HG03108 (cell line): ENCODE results near the gene DAPK2.
A peak's percentile ranks its signal among the peaks of the same experiment; 100 is the strongest.
"Not testable (repeated sequence)": the region's sequence is repeated elsewhere in the genome, so short reads cannot be mapped to it uniquely, and the experiment has no call there.

ENCODE experiments used
- ATAC-seq: cut with Tn5 transposase; IDR thresholded peaks from one replicate; pipeline ENCODE4 v1.9.1; 2021; ENCODE audit warnings: moderate library complexity; ENCODE audit not compliant: unreplicated experiment

DAPK2 gene

DNA sequence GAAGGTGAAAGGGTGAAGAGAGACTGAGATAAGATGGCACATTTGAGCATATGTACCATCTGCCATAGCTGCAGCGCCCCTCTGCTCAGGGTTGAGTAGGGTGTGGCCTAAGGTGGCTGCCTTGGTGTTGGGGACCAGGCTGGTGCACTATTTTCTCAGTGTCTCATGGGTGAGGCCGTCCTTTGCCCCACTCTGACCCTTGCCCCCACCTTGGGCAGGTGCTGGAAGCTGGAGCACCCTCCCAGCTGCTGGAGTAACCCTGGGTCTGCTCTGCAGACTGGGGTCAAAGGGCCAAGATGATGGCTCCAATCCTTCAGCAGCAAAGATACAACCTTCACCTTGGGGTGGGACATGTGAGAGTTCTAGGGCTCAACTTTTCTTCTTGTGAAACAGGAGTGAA is 69.2 kb downstream of the DAPK2 start:
- ATAC-seq: no peak

DNA sequence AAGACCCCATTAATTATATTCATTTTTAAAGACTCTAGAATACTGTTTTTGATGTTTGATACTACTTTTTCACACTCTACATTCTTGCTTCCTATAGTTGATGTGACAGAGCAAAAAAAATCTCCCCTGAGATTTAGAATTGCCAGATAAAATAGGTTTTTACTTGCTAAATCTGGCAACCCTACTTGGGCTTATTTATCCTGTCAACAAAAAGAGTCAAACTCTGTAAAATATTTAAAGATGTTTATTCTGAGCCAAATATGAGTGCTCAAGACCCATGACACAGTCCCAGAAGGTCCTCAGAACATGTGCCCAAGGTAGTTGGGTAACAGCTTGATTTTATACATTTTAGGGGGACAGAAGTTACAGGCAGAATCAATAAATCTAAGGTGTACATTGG is 72.3 kb downstream of the DAPK2 start:
- ATAC-seq: no peak

DNA sequence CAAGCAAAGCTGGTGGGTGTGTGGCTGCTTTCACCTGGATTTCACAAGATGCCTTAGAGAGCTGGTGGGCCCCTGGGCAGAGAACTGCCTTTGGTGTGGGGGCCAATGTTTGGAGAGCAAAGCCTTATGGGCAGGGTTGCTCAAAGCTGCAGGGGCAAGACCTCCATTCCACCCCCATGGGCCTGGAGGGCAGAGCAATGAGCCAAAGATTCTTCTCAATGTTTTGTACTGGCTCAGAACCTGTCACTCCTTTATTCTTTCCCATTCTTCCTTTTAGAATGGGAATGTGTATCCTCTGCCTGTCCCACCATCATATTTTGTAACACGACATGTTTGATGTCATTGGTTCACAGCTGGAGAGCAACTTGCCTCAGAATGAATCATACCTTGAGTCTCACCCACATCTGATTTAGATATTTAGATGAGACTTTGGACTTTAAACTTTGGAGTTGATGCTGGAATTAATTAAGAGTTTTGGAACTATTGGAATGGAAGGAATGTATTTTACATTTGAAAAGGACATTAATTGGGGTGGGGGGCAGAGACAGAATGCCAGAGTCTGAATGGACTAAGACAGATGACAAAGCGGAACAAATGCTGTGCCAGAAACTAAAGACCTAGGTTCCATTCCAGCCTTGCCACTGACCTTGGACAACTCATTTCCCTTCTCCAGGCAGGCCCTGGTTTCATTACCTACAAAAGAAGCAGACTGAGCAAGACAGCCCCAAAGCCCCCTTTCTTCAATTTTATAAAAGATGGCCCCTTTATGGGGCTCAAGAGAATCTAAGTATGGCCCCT is 72.9 kb downstream of the DAPK2 start:
- no peak for ATAC-seq

DNA sequence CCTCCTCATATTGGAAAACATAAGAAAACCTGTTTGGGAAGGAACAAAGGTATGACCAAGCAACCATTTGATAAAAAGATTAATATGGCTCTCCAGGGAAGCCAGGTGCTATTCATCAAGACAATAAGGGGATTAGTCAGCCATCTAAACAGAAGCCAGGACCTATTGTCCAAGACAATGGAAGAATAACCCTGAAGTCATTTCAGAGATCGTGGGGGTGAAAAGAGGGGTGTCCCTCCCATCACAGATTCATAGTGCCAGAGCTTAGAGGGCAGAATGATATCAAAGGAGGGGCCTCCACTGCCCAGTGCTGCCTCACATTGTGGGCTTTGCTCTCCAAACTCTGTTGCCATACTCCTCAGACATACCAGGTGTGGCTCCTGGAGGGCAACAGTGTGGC is 73.5 kb downstream of the DAPK2 start:
- ATAC-seq: no peak

- no peak for ATAC-seq
Measured at GRCh38 chr15:63971904-63972303, 74.4 kb downstream of the DAPK2 start.

GRCh38 chr15:63971427-63971805 is 74.9 kb downstream of the DAPK2 start:
- ATAC-seq: no peak

DNA sequence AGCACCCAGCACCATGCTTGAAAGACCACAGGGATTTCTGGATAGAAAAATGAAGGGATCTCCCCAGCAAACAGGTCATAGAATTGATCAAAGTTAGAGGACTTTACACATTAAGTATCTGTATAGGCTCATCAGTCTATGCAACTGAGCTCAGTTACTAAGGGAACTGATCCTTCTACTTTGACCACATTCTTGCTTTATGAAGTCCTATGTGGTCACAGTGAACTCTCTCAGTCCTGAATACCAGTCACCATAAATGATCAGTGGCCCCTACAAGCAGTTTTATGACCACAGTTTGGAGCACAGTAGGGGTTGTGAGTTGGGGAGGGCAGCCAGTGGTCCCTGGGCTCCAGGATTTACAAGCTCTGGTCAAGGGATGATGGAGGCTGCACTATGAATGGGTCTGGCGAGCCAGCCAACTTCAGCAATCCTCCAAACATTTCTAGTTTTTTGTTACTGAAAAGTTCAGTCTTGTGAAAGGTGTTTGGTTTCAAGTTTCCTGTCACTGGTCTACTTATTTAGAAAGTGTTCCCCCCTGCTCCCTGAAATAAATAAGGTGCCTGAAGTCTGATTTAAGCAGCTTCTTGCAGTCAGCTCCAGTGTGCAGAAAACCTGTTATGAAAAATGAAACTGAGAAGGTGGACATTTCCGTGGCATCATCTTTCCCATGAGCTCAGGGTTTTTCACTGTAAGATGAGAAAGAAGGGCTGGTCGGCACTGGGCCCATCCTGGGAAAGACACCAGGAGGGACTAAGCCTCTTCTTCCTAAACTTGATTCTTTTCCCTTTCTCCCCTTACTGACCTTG is 75.5 kb downstream of the DAPK2 start:
- ATAC-seq: peak; percentile 90

GRCh38 chr15:63969652-63970421 is 76.4 kb downstream of the DAPK2 start:
- no peak for ATAC-seq

DNA sequence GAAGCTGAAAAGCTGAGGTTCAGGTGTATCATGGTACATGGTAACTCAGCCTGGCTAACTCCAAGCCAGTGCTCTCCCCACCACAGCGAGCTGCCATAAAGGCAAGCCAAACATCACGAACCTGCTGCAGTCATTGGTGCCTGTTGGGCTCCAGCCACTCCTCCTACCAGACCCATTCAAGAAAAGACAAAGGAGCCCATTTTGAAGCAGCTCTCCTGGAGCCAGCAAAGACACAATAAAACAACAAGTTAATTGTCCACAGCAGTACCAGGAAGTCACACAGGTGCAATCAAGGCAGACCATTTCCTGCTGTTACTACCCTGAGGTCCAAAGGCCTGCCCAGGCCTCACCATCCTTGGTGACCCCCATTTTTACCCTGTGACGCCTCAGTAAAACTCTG is 77.6 kb downstream of the DAPK2 start:
- ATAC-seq: no peak

- no peak for ATAC-seq
Measured at GRCh38 chr15:63968122-63968524, 78.2 kb downstream of the DAPK2 start.

DNA sequence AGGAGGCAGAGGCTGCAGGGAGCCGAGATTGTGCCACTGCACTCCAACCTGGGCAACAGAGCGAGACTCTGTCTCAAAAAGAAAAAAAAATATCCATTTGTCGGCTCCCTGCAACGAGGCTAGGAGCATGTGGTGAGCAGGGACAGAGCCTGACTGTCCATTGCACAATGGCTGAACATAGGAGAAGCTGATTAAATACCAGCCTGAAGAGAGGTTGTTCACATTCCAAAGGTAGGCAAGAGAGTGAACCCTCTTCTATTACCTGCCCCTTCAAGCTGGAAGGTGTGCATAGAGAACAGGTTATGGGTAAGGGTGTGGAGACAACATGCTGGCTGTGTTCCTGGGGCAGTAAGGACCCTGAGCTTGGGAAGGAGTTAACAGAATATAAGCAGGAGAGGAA is 78.7 kb downstream of the DAPK2 start:
- ATAC-seq: no peak

GRCh38 chr15:63962947-63963721 is 83.2 kb downstream of the DAPK2 start:
- not testable (repeated sequence) for ATAC-seq

DNA sequence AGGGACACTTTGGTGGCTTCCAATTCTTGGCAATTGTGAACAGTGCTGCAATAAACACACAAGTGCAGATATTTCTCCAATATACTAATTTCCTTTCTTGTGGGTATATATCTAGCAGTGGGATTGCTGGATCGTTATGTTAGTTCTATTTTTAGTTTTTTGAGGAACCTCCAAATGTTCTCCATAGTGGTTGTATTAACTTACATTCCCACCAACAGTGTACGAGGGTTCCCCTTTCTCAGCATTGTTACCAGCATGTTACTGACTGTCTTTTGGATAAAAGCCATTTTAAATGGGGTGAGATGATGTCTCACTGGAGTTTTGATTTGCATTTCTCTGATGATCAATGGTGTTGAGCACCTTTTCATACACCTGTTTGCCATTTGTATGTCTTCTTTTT is 92.8 kb downstream of the DAPK2 start:
- no peak for ATAC-seq

DNA sequence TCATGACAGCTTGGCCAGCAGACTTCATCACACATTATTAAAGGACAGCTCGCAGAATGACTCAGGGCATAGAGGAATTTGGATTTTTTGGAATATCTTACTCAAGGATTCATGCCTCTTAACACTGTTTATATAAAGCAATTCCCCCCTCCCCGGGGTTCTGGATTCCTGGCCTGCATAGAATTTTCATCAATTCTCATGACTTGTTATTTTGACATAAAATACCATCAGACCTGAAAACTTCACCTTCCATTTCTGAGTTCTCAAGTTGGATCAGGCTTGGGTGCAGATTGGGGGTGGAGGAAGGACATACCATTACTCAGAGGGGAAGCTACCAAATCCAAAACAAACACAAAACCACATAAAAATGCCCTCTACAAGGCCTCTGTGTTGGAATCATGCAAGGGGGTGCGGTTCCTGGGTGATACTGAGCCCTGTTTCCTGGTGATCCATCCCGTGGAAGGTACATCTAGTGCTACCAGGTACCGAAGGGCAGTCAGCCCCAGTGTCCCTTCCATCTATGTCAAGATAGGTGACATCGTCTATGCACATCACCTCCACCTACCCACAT is 95.3 kb downstream of the DAPK2 start:
- ATAC-seq: no peak

DNA sequence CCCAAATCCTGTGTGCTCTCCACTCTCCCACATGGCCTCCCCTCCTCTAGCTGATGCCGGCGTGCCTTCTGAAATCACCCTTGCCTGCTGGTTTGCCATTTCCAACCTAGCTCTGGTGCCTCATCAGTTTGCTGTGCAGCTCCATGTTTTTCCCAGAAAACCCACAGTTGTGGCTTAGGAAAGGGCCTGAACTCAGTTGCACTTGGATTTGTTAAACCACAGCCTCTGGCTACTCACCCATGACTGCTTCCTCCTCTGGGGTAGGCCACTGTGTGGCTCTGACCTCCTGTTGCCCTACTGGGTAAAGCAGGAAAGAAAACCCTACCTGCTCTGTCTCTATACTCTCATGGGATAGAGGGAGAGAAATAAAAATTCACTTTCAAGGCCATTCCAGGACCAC is 97.3 kb downstream of the DAPK2 start:
- ATAC-seq: no peak

DNA sequence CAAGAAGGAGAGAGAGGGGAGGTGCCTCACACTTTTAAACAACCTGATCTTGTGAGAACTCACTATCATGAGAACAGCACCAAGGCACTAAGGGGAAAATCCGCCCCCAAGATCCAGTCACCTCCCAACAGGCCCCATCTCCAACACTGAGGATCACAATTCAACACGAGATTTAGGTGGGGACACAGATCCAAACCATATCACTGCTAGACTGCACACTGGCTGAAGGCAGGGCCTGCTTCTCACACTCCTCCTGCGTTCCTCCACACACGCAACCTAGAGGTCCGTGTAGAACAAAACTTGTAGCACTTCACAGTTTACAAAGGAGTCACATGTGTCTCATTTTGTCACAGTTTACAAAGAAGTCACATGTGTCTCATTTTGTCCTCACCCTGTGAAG is 97.8 kb downstream of the DAPK2 start:
- no peak for ATAC-seq

DNA sequence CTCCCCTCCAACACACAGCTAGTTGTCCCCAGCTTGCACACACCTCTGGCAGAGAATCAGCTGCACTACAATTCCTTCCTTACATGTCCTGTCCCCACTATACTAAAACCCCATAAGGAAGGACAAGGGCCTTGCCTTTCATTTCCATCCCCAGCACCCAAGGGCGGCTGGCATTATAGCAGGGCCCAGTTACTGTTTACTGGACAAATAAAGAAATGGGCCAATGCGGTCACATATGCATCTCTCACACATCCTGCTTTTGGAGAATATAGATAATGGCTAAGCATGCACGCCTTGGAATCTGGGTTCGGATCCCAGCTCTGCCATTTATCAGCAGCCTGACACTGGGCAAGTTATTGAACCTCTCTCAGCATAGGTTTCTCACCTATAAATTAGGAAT is 99.1 kb downstream of the DAPK2 start:
- no peak for ATAC-seq

DNA sequence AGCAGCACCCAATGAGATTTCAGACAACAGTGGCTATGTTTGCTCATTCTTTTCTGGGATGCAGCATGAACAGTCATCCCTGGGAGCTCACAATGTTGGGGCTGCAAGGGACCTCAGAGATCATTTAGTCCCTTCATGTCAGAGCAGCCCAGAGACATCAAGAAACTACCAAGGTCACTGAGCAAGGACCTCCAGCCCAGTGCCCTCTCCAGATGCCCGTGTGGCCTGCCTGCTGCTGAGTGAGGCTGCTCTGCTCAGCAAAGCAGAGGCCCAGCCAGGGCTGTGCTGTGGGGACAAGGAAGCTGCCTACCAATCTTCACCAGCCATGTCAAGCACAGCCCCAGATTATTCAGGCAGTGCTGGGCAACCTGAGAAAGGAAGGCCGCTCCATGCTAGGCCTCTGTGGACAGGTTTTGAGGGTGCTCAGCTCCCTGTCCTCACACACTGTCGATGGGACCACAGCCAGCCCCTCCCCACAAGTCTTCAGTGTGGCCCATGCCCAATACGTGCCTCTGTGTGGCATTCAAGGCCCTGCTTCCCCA is 99.7 kb downstream of the DAPK2 start:
- no peak for ATAC-seq

GRCh38 chr15:63945838-63946298 is 100.4 kb downstream of the DAPK2 start:
- no peak for ATAC-seq
